Activated T-helper 1 cell treated with Interleukin-2 at 50 U/mL for 16 hours (primary cell): ENCODE measurements around the gene CARHSP1.
"Not testable (repeated sequence)": the region's sequence is repeated elsewhere in the genome, so short reads cannot be mapped to it uniquely, and the experiment has no call there.

Experiments used
- DNase-seq: peaks from one replicate; pipeline ENCODE4 v3.0.0-alpha.2; 2020; ENCODE audit warnings: low read depth

CARHSP1 gene

DNA sequence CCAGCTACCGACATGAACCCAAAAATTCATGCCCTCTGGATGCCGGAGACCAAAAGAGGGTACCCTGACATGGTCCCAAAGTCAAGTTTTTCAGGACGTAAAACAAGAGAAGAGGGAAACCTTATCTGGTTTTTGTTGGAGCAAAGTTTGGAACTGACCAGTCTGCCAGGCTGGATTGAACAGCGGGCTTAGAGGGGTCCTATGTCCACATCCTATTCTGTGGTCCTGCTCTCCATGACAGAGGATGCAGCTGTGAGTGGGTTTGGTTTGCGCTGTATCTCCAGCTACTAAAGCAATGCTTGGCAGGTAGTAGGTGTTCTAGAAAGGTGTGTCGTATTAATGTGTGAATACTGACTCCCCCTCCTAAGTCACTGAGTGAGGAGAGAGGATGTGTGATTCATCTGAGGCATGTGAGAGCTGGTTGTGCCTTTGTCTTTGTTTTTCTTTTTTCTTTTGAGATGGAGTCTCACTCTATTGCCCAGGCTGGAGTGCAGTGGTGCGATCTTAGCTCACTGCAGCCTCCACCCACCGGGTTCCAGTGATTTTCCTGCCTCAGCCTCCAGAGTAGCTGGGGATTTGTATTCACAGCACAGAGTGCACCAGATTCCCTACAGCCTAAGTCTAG, 40.2 kb downstream of the CARHSP1 start:
- DNase-seq: no peak

DNA sequence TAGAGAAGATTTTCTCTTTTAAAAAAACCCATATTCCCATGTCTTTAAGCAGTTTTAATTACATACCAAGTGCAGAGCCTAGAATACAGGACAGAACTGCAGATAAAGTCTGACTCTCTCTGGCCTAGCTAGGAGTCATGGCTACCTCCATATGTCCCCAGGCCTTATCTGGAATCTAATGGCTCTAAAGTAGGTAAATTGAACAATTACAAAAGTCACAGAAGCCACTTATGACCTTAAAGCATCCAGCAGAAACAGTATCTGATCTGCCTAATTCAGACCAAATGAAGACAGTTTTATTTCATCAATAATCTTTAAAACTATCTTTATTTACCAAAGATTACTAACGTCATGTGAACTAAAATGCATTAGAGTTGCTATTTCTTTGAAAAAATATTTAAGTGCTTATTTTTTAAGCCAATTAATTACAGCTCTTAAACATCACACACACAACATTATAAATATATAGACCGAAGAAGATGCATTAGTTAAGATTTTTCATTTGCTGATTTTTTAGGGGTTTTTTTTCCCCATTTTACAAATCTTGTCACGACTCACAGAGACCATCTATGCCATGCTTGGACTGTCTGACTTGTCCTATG, 42.4 kb downstream of the CARHSP1 start:
- DNase-seq: no peak

DNA sequence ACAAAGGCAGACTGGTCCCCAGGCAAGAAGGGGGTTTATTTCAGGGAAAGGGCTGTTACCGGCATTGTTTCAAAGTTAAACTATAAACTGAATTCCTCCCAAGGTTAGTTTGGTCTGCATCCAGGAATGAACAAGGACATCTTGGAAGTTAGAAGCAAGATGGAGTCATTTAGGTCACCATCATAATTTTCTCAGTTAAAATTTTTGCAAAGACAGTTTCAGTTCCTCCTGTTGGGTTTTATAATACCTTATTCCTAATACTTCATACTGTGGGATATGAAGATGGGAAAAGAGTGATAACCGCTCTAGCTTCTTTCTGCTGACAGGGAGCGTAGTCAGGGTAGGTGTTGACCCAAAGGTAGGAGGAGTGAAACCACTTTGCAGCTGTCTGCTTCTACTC, 46.4 kb downstream of the CARHSP1 start:
- no peak for DNase-seq

DNA sequence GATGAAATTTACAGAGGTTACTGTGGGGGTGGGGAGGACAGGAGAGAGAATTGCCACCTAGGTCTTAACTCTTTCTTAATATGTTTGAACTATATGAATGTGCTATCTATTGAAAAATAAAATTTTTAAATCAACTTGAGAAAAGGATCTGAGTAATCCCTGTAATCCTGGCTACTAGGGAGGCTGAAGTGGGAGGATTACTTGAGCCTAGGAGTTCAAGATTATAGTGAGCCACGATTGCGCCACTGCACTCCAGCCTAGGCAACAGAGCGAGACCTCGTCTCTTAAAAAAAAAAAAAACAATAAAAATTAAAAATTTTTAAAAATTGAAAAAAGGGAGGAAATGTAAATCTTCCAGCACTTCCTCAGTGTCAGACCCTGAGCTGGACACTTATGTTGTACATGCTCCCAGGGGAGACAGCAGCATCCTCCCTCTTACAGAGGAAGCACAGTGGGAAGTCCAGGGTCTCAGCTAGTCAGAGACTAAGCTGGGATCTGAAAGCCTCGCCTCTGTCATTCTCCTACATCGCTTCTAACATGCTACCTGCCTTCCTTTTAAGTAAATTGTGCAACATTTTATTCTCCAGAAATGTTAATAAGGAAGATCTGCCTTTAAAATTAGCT, 49.3 kb downstream of the CARHSP1 start:
- no peak for DNase-seq

DNA sequence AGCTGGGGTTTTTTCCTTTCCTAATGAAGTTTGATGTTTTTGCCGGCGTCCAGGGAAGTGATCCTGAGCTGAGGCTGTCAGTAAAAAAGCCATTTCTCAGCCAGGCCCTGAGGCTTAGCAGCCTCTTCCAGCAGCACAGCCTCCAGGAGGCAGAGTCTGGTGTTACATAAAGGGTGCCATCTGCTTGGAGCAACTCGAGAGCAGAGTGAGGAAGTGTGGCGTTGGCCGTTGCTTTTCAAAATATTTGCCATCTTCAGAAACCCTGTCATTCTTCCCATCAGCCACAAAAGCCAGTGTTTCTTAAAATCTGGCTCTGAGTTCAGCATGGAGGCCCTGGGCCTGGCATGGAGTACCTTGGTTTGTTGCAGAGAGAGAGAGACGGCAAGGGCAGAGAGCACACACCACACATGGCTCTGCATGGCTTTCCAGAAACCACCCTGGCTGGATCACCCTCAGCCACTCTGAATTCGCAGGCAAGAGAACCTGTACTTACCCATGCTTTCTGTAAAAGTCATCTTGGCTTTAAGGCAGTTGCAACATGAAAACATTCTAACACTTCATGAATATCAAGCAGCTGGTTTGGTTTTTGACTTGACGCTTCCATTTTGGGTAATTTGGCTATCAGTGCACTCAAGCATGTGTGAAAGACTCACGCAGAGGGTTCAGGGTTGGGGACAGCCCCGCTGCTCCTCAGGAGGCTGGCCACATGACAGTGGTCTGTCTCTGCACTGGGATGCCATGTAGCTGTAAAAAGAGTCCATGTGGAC, 50.1 kb downstream of the CARHSP1 start:
- DNase-seq: no peak

DNA sequence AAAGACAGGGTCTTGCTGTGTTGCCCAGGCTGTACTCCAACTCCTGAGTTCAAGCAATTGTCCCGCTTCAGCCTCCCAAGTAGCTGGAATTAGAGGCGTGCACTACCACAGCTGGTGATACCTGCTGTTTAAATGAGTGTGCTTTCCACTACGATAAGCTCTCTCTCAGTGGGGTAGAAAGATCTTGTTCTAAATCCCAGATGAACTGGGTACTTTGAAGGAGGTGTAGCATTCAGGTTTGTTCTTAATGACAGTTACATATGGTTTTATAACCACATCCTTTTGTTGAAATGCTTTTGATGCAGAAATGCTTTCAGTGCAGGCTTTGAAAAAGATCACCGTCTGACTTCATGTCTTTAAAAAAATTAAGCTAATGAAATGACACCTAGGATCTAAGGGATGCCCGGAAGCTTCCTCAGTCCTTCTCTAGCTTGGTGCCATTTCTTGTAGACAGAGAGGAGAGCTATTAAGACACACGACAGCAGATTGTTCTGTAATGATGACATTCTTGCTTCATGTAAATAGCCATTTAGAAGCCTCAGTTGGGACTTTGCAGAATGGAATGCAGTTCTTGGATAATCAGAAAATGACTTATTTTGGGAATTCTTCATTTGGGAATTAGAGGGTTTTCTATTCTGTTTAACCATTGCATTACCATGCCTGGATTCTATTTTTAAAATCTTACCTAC, 51.7 kb downstream of the CARHSP1 start:
- no peak for DNase-seq

DNA sequence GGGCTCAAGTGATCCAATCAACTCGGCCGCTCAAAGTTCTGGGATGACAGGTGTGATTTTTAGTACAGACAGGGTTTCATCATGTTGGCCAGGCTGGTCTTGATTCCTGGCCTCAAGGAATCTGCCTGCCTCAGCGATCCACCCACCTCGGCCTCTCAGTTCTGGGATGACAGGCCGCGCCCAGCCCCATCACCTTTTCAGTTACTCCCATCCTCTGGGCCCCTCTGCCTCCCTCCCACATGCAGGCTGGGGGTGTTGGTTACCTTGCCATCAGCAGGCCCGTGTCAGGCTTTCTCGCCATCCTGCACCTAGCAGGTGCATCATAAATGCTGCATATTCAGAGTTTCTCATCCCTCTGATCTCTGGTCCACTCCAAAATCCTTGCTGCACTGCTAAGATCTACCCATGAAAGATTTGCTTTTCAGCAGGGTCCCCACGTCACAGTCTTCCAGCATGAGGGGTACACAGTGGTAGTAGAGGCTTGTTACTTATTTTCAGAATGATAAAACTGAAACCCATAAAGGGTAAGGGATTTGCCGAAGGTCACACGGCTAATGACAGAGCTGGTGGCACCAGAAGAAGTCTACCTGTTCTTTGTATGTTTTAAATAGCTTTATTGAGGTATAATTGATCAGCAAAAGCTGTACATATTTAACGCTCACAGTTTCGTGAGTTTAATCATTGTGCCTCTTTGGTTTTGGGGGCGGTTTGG, 54.6 kb downstream of the CARHSP1 start:
- no peak for DNase-seq

DNA sequence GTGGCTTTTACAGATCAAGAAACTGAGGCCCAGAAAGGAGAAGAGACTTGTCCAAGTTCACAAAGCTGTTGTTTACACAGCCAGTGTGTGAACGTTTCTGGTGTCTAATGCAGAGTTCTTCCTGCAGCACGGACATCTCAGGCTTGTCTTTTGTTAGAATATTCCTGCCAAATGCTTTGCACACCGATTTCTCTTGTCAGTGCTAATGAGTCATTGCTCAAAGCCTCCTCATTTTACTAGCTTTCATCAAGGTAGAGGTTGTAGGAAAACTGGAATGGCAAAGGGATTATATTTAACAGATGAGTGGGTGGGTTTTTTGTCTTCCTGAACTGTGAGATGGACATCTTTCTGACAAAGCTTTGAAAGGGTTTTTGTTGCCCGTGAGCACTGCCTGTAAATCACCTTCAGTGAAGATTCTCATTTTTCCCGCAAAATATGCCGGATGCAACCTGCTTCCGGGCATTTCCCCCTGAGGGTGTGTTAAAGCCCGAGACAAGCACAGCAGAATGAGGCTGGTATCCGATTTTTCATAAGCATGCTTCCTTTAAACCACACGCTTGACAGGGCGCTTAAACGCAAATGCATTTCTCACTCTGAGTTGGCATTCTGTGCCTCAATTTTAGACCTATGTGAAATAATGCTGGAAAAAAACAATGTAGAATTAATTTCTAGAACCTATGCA, 56.5 kb downstream of the CARHSP1 start:
- no peak for DNase-seq

DNA sequence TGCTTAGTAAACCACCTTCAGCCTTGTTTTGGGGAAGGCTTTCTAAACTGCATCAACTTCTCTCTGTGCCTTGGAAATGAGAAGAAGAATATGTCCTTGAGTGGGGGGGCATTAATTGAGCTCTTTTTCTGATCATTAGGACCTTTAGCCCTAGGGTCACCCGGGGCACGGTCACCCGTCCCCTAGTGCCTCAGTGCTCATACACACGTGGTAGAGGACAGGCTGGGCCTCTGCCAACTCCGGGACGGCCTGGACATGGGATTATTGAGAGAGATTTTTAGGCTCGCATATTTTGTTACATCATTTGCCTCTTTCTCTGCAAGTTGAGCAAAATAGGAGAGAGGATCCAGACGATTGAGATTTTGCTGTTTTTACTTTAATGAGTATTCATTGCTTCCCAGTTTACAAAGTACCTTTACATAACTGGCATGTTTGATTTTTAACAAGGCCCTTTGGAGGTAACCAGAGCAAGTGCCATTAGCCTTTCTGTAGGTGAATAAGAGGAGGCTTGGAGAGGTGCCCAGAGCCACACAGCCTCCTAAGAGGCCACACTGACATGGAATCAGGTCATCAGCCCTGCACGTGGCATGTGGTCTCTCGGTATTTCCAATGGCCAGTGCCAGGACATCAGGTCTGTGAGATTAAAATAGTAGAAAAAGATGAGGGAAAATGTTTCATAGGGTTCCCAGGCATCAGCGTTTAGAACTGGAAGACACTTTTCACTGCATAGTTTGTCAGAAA, 60.0 kb downstream of the CARHSP1 start:
- DNase-seq: no peak

DNA sequence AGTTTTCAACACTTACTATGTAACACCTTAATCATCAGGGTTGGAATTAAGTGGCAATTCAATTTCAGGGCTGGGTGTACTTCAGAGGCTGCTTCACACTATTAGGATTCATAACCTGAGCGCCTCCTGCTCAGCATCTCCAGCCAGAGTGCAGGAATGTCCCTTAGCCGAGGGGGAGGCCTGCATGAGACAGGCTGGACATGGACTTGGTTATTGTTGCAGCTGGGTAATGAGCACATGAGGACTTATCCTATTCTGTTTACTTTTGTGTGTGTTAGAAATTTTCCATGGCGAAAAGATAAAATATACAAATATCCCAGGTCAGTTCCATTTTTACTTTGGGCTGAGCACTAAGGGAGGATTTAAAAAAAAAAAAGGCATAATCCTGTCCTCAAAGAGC, 60.8 kb downstream of the CARHSP1 start:
- DNase-seq: no peak

DNA sequence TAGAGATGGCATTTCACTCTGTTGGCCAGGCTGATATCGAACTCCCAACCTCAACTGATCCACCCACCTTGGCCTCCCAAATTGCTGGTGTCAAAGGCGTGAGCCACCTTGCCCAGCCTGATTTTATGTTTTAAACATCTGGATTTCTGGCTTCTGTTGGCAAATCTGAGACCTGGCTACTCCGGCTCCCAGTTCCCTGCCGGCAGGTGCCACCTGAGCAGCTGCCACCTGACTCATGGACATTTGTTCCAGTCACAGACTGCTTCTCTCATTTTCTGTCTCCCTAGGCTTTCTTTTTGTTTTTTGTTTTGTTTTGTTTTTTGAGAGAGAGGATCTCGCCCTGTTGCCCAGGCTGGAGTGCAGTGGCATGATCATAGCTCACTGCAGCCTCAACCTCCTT, 61.6 kb downstream of the CARHSP1 start:
- no peak for DNase-seq

DNA sequence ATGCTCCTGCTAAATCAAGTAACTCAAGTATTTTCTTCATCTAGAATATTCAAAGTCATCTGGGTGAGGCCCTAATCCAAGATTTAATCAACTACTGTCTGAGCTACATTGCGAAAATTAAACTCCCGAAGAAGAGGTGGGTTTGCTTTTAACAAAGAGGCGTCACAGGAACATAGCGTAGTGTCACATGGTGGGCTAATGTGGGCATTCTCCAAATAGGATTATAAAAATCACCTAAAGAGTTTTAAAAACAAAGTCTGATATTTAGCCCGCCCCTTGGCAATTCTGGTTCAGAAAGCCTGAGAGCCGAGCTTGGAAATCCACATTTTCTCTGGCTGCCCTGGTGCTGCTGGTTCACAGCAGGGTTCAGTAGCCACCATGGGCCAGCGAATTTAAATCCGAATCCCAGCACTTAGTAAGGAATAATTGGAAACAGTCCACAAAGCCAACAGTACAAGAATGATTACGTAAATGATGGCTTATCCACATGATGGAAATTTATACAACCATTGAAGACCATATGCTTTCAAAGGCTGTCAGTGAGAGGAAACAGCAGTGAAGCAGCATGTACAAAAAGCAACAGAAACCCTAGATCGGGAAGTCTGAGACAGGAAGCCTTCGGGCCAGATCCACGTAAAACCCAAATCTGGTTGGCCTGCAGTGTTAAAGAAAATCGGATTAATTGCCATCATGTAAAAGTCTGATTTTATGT, 62.4 kb downstream of the CARHSP1 start:
- DNase-seq: no peak

DNA sequence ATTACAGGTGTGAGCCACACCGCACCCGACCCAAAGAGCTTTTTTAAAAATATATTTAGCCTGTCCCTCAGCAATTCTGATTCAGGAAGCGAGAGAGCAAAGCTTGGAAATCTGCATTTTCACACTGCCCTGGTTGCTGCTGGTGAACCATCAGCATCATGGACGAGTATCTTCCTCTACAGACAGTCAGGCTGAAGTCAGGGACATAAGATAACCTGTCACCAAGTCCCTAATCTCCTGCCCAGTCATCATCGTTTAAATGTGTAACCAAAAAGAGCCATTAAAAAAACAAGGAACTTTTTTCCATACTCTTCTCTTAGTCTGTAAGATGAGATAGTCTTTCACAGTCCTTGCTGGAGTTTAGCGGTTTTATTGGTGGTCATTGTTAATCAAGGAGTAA, 64.5 kb downstream of the CARHSP1 start:
- no peak for DNase-seq

DNA sequence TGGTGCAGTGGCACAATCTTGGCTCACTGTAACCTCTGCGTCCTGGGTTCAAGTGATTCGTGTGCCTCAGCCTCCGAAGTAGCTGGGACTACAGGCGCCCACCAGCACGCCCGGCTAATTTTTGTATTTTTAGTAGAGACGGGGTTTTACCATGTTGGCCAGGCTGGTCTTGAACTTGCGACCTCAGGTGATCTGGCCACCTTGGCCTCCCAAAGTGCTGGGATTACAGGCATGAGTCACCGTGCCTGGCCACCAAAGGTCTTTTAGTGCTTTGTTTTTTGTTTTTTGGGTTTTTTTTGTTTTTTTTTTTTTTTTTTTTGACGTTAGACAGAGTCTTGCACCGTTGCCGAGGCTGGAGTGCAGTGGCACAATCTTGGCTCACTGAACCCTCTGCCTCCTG, 65.1 kb downstream of the CARHSP1 start:
- not testable (repeated sequence) for DNase-seq
